Activated gamma-delta T cell (primary cell): Measurements from ENCODE around the gene TNIK.

ENCODE experiments used
- DNase-seq: peaks from one replicate; lab custom pipeline; 2025; lab: John Stamatoyannopoulos, UW

TNIK gene

GRCh38 chr3:171189394-171190080 lies 270.7 kb downstream of the TNIK start:
- no peak for DNase-seq

- no peak for DNase-seq
Measured at GRCh38 chr3:171187706-171188290, 272.4 kb downstream of the TNIK start.

DNA sequence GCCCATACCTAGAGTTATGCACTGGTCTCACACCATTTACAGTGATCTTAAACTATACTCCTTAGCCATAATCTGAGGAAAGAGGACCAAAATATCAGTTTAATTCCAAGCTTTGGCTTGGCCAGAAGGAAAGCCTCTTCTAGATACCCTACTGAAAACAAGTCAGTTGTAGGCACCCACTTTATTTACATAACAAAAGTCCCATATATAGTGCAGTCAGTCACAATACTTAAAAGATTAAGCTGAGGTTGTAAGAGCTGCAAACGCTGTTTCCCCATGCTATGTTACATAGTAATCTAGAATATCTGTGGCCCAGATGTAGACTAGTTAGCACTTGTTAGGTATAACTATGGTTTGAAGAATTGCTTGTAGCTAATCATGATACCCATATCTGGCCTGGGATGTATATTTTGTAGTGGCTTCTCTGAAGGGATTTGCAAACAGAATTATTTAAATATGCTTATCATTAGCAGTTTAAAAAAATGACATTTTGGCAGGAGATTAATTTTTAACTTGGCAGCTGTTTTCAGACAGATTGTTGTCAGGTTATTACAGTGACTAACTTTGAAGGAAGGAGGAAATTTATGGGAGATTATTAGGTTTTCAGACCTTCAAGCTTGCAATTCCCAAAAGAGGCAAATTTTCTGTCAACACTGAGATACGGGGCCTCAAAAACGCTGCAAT lies 273.2 kb downstream of the TNIK start:
- no peak for DNase-seq

- no peak for DNase-seq
Measured at GRCh38 chr3:171186383-171186782, 273.8 kb downstream of the TNIK start.

- no peak for DNase-seq
Measured at GRCh38 chr3:171185959-171186358, 274.2 kb downstream of the TNIK start.

- DNase-seq, result no peak
Measured at GRCh38 chr3:171184372-171184771, 275.8 kb downstream of the TNIK start.

DNA sequence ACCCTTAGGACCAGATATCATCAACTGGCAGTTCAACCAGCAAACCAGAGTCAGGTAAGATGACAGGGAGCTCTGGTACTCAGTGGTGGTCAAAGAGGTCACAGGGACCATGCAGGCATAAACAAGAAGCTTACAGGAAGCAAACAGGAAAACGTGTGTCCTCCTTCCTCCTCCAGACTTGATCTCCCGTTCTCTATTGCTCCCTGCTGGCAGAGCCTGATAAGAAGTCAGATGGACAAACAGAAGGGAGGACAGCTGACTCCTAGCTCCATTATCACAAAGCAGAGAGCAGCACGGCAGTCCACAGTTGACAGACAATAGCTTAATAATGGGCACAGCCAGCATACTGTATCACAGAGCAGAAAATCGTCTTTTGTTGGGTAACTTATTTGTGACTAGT lies 277.2 kb downstream of the TNIK start:
- no peak for DNase-seq

- DNase-seq, result no peak
Measured at GRCh38 chr3:171181907-171182690, 278.1 kb downstream of the TNIK start.

DNA sequence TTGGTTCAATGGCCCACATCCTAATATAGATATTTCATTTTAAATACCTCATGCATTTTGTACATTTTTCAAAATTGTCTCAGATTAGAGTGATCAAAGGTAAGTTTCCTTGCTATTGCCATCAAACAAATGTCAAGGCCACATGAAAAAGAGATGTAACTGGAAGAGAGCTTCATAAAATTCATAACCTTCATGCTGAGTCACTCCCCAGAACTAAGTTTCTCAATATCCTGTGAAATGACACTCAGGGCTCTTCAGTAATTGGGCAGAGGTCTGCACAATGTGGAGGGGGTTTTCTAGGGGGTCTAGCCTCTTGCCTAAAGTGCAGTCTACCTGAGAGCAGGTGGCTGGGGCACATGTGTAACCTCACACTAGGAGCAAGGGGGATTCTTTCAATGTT lies 281.5 kb downstream of the TNIK start:
- no peak for DNase-seq

DNA sequence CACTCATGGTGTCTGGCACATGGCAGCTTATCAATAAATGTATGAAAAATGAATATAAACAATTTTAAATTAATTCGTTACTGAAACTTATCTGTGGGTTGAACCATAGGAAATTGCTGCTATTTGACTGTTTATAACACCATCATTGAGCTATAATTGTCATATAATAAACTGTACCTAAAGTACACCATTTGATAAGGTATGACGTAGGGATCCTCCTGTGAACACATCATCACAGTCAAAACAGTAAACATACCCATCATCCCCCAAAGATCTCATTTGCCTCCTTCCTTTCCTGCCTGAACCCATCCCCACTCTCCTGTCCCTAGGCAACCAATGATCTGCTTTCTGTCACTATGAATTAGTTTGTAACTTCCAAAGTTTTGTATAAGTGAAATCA lies 282.7 kb downstream of the TNIK start:
- no peak for DNase-seq

- no peak for DNase-seq
Measured at GRCh38 chr3:171177056-171177455, 283.1 kb downstream of the TNIK start.

DNA sequence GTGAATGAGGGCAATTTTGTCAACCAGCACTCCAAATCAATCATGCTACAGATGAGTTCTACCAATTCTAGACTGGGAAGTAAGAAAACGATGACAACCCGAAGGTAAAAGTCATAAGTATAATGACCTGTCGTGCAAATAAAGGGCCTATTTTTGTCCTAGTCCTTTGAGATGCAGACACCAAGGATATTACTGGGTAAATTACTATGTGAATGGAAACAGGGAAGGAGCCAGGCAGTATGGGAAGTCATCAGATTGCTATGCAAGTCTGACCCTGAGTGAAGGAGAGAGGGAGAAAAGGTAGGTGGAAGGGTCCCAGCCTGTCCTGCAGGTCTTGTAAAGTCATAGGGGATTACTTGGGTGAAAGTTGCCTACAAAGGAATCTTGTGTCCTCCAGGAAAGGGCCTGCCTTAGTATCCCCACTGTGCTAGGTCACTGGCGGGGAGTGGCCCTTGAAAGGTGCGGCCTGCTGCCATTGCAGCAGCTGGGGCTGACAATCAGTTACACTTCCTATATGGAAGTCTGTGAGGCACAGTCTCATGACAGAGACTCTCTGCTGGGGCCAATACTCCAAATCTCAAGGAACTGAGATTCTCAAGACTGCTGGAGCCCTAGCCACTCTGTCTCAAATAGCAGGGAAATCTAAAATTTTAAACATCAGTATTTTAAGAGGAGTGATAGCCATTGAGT lies 283.8 kb downstream of the TNIK start:
- DNase-seq, result no peak

GRCh38 chr3:171175741-171176234 lies 284.4 kb downstream of the TNIK start:
- no peak for DNase-seq

DNA sequence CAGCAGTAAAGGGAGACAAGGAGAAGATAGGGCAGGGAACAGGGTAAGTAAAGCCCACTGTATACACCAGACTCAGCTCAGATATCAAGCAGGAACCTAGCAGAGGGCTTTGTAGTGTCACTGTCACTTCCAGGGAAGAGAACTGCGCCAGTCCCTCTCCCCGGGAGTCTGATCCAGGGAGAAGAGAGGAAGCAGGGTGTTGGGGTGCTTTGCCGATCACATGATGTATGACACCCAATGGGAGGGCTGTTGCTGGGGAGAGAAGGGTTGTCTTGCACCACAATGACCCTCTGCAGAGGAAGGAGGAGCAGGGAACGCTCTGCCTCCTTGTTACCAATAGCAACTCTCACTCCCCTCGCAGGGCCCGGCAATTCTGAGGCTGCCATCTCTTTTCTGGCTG lies 286.5 kb downstream of the TNIK start:
- DNase-seq, result no peak

- DNase-seq, result no peak
Measured at GRCh38 chr3:171172070-171172469, 288.1 kb downstream of the TNIK start.

- DNase-seq, result no peak
Measured at GRCh38 chr3:171169866-171170265, 290.3 kb downstream of the TNIK start.

DNA sequence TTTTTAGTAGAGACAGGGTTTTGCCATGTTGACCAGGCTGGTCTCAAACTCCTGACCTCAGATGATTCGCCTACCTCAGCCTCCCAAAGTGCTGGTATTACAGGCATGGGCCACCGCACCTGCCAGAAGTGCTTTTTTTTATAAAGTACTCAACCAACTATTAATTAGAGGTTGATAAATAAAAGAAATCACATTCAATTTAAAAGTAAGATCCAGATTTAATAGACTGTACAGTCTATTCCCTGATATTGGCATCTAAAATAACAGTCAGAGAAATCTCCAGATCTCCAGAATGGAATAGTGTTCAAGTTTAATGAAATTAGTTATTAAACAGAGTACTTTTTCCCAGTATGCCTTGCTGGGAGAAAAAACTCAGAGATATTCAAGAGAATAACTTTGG lies 290.8 kb downstream of the TNIK start:
- DNase-seq, result no peak

DNA sequence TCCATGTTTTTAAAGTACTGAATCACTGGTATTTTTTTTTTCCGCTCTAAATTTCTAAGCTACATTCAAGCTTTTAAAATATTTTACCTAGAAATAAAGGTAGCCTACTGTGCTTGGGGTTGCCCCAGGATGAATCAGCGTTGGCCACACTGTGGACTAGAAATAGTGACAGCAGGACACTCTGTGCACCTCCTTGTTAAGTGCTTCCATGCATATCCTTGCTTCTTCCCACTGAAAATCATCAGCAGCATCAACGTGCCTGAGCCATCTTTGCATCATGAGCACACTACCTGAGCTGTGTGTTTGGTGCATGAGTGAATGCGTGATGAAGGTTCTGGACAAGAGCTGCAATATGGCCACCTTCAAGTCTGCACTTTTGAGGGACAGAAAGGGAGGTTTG lies 291.7 kb downstream of the TNIK start:
- DNase-seq, result no peak

- no peak for DNase-seq
Measured at GRCh38 chr3:171168086-171168485, 292.1 kb downstream of the TNIK start.

DNA sequence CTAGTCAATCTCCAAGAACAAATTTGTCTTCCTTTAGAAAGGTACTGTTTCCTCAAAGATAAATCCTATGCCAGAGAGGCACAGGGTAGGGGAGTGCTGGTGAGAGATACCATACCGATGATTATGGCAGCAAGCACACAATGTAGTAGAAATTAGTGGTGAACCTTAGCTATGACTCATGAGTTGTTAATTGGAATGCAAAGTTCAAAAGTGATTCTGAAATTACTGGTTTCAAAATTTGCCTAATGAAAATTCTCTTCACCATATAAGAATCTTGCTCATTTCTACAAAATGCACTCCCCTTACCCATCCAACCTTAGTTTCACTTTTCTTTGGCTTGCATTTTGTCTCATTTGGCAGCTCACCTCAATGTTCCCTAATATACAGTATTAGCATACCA lies 294.2 kb downstream of the TNIK start:
- DNase-seq, result no peak

DNA sequence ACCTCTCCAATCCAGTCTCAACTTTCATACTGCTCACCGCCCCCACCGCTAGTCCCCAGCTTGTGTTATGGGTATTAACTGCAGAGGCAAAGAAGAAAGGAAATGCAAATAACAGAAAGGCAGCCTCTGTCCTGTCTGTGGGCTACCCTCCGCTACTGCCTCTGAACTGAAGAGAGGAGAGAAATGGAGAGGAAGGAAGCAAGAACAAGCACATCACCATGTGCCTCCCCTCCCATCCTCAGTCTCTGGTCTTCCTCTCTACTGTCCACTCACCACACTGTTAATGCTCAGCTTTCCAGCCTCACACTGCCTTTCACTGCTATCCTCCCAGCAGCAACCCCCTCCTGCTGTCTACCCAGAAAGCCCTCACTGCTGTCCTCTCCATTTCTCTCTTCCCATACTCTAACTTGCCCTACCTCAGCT lies 294.7 kb downstream of the TNIK start:
- DNase-seq, result no peak

DNA sequence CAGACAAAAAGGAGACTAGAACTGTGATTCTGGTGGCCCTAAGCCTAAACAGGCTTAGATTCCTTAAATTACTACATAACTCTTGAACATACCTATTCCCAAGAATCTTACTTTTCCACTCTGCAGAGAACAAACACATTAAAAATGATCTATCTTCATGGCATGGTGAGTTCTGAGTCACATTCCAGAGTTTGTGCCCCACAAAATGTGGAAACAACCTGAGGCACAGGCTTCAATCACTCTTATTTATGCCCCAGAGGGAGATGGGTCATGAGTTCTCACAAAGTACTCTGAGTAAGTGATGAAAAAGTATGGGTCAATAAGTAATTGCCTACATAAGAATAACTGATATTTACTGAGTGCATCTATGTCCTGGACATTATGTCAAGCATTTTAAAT lies 296.1 kb downstream of the TNIK start:
- DNase-seq, result no peak
